SH-SY5Y (cell line): ENCODE measurements around the gene EPHB2.

ENCODE experiments used
- GATA2 ChIP-seq: IDR thresholded peaks from 2 replicates; pipeline ENCODE4 v1.6.1; 2011; ENCODE audit warnings: mild to moderate bottlenecking, low read depth, low read length
- GATA3 ChIP-seq: IDR thresholded peaks from 2 replicates; pipeline ENCODE4 v1.6.1; 2011; ENCODE audit warnings: low read depth, mild to moderate bottlenecking, low read length, moderate library complexity

- TF ChIP-seq GATA2, result no peak; the same call in 1 of the 2 replicates
- TF ChIP-seq GATA3, result no peak
Observed at GRCh38 chr1:22824975-22825374, 114.3 kb downstream of the EPHB2 start.
